CD4-positive, alpha-beta T cell treated with Interleukin-15 for 4 hours (primary cell): ENCODE measurements around the gene CTBP2.

Experiments used
- DNase-seq: peaks from one replicate; pipeline ENCODE4 v3.0.0-alpha.2; 2020; ENCODE audit warnings: low spot score

CTBP2 gene

DNA sequence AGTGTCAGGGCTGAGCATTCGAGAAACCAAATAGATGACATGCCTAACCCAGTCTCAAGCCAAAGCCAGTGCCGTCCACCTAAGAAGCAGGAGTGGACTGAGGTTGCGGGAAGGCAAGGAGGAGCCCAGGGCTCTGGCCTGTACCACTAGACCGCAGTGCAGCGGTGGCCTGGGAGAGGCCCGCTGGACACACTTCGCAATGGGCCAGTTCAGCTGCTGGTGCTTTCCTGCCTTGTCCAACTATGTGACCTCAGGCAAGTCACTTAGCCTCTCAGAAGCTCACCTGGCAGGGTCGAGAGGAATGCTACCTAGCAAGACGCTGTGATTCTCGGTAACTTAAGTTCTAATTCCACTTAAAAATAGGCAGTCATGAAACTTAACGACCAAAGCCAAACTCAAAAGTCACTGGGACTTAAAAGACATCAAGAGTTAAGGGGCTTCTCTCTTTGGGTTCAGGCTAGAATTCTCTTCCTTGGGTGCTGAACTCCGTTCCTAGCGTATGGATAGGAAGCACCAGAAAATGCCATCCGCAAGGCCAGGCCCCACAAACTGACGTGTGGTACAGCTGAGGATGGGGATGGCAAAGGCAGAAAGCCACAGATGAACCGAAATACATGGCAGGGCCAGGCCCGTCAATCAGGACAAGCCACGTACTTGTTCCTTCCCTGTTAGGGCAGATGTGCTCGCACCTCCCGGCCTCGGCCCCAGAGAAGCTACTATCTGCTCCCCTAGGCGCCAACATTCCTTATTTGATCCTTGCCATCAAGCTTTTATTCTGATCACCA is 34.2 kb downstream of the CTBP2 start:
- DNase-seq: no peak

DNA sequence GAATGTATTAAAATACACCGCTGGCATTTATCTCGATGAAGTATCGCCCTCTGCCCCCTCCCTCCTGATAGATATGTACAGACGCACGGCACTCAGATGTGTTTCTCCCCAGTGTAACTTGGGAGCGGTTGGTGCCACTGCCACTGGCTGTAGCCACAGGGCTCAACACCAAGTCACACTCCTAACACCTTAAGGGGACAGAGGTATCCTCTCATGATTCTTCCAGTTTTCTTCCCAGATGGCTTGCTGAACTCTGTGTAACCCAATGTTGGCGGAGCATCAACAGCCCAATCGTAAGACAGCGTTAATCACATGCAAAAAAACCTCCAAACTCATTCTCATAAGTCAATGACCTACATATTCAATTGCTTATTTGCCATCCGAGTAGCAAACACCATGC is 35.5 kb downstream of the CTBP2 start:
- DNase-seq: no peak

GRCh38 chr10:125124115-125124487 is 36.3 kb downstream of the CTBP2 start:
- DNase-seq: no peak

DNA sequence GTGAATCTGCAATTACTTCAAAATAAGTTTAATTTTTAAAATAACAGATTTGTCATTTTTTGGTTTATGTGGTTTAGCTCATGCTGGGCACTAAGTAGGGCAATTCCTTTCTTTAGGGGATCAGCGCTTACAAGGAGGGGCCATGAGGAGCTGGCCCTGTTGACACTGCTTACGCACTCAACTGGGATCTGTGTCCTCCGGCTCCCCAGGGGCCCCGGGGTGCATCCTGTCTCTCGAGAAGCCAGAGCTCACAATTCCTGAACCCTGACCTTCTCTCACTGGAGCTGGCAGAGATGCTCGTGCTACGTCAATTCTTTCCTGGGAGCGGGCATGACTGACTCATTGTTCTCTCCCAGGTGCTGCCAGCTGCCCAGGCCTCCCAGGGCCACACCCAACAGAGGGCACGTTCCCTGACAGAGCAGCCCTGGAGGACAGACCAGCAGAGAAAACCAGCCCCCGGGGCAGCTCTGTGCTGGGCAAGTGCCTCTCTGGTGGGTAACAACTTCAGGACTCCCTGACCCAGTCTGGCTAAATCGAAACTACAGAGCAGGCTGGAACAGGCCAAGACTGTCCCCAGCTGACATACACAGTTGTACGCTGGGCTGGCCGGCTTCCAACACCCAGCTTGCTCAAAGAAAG is 36.8 kb downstream of the CTBP2 start:
- DNase-seq: no peak

DNA sequence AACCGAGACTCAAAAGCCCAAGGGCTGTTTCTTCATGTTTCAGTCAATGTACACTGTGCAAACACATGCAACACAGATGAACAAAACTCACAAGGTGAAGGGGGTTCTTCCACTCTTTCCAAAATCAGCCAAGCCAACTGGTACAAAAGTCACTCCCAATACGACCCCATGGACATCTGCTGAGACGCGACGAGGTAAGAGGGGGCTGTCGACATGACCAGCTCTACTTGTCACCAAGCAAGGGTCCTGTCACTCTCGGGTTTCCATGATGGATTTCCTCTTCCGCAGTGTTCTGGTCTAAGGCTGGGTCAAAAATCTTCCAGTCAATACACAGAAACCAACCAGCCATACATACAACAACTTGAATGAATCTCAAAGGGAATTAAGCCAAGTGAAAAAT is 37.8 kb downstream of the CTBP2 start:
- DNase-seq: no peak

GRCh38 chr10:125121003-125121402 is 39.4 kb downstream of the CTBP2 start:
- no peak for DNase-seq

DNA sequence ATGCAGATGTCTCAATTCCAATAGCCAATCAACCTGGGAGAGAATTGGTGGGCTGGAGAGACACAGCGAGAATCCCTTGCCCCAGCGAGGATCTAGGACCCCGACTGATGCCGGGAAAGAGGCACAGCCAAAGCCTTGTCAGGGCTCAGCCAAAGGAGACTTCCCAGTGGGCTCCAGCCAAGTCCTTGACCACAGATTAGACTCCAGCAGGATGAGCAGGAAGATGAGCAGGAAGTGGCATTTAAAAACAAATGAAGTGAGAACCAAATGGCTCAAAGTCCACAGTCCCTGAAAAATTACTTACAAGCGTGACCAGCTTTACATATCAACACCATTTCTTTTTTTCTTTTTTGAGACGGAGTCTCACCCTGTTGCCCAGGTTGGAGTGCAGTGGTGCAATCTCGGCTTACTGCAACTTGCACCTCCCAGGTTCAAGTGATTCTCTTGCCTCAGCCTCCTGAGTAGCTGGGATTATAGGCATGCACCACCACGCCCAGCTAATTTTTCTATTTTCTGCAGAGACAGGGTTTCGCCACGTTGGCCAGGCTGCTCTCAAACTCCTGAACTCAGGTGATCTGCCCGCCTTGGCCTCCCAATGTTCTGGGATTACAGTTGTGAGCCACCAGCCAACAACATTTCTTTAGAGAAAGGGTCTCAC is 40.2 kb downstream of the CTBP2 start:
- no peak for DNase-seq

DNA sequence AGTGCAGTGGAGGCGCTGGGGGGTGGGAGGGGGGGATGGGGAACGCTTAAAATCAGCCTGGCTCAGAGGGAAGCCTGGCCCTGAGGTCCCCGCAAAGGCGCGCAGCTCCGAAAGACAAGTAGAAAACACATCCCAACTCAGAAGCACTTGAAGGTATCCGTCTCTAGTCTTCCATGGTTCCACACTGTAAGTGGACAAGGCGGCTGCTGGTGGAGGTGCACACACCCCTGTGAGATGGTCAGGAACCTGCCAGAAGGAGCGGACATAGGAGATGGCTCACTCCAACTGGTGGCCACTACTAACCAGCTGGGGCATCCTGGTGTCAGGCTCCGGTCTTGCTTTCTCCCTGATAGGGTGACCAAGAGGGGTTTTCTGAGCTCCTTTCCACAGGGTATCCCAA is 41.7 kb downstream of the CTBP2 start:
- DNase-seq: no peak

DNA sequence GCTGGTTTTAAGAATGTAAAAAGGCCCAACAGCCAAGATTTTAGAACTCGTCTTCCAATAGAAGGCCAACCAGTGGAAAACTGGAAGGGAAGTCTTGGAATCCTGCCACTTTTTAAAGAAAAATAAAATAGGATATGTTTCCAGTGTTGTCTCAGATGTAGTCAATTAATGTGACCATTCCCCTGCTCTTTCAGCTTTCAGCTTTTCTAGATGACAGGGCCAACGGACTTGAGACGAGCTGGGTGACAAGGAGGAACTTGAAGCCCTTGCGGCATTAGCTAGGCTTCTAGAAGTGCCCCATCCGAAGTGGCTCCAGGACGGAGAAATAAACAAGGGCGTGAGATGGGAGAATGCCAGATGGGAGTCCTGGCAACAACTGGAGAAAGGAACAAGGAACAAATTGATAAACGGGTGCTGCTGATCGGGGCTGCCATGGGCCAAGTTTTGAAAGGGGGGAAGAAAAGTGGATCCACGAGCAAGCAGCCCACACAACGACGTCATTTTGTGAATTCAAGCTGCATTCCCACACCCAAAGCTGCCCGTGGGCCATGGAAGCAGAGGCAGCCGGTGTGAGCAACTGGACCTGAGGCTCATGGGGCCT is 42.3 kb downstream of the CTBP2 start:
- no peak for DNase-seq

- DNase-seq: no peak
Observed at GRCh38 chr10:125116652-125117310, 43.6 kb downstream of the CTBP2 start.

DNA sequence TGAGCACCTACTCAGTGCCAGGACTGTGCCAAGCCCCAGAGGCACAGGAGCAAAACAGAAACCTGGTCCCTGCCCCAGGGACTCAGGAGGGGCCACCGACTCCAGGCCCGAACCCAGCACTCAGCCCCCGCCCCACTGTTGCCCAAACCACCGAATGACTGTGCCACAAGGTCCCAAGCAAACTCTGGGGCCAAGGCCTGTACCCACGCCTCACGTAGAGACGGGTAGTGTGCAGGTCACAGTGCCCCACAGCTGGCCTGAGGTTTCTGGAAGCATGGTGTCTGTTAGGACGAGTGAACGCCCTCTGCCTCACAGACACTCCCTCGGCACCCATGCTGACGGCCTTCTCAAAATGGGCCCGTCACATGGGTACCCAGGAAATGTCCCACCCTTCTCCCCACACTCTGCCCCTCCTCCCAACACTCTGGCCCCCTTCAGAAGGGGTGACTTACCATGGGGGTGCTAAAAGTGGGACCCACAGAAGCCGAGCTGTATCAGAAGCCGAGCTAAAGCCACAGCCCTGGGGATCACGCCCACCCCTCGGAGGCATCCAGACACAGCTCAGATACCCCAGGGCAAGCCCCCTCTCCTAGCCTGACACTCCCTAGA is 44.2 kb downstream of the CTBP2 start:
- DNase-seq: no peak

DNA sequence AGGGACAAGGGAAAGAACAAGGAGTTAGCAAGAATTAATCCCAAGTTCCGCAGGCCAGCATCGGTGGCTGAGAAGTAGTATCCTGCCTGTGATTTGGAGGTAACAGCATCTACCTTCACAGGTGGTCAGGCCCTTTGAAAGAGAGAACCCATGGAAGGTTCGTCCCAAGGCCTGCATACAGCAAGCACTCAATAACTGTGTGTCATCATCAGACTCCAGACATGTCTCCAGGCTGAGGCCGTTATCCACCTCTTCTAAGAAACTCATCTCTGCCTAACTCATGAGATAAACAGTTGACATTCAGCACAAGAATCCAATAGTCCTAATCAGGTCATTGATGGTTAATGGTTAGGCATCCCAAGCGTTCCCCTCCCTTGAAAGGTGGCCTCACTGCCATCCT is 45.0 kb downstream of the CTBP2 start:
- DNase-seq: no peak

DNA sequence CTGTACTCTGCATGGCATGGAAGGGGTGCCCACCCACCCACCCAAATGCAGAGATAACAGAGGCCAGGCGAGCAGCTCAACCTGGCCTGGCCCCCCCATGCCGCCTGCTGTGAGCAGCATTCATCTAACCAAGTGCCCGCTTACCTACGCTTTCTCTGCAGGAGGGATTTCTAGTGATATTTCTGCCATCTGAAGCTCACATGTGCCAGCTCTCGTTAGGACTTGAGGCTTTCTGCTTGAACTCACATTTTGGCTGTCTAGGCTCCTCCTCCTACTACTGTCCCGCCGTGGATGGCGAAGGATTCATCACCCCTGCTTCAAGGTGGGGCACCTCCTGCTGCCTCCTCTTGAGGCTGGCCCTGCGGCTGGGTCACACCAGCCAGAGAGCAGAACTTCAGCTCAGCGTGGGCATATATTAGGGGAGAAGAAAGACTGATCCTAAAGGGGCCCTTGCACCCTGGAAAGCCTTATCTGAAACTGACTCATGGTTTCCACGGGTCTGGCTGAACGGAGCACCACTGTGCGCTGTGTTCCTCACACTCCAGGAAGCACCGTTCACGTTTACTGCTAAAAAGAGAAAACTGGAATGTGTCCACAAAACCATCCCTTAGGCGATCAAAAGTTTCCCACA is 45.5 kb downstream of the CTBP2 start:
- no peak for DNase-seq

DNA sequence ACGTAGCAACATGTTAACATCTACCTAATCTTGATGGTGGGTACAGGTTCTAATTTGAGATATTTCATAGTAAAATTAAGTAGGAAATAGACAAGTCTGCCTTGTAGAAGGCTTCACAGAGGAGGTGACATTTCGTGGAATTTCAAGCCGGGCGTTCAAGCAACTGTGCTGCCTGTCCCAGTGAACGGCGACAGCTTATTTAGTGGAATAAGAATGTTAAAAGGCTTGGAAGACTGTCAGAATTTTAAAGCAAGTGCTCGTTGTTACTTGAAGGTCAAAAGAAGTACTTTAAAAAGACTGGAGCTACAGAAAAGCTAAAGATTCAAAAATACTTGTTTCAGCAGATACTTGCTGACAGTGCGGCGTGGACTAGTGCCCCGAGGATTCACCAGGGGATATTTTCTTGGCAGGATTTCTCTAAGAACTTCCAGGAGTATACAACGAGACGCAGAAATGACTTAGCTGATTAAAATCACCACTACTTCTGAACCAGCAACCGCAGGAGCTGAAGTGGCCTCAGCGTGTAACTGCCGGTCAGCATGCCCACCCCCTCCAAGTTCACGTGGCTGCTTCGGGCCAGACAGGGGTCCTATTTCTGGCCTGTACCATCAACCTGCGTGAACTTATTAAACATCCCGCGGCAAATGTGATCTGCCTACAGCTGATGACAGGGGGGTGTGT is 46.5 kb downstream of the CTBP2 start:
- no peak for DNase-seq

DNA sequence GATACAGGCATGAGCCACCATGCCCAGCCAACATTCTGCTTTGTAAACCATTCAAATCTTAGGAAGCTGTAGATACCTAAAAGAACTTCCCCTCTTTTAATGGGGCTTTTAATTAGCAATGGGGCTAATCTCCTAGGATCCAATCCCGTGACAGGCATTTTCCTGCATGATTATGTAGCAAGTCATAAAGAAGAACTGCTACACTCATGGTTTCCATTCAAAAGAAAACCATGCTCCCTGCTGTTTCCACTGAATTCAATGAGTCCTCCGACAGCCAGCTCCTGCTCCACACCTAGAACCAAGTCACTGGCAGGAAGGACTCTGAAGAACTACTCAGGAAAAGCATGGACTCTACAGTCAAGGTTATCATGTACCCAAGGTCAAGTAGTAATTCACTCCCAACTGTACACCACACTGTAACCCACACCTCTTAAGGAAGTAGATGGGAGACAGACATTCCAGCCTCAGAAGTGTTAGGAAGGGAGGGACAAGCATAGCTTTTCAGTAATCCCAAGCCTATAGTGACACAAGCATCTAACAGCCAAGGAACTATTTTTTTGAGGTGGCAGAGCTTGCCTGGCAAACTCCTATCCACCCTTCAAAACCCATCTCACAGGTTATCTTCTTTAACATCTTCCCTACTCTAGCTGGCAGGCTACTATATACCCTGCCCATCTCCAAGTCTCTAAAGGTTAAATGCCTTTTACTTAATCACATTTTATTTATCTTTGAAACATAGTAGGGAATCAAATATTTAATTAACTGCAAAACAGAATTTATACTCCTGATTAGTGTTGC is 47.5 kb downstream of the CTBP2 start:
- no peak for DNase-seq

DNA sequence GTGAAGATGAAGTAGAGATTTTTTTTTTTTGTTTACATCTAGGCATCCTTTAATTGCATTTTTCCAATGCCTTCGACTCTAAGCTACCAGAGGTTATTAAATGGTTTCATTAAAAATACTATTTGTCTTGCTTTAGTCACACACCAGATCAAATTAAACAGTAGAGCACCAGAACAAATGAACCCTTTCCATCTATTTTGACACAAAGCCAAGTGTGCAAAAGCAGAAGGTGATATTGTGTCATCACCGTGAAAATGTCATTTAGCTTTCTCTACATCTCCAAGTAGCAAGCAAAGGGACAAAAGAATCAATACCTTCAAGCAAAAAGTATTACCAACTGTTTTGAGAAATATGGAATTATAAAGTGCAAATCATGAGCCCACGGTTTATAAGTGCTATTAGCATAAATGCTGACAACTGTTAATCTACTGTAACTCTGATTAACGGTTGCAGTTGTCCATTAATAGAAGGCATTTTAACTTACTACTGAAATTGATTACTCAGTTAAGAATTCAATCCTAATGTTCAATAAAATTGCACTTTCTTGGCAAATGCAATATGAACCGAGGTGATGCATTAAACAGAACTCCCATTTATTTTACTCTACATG is 49.1 kb downstream of the CTBP2 start:
- no peak for DNase-seq

DNA sequence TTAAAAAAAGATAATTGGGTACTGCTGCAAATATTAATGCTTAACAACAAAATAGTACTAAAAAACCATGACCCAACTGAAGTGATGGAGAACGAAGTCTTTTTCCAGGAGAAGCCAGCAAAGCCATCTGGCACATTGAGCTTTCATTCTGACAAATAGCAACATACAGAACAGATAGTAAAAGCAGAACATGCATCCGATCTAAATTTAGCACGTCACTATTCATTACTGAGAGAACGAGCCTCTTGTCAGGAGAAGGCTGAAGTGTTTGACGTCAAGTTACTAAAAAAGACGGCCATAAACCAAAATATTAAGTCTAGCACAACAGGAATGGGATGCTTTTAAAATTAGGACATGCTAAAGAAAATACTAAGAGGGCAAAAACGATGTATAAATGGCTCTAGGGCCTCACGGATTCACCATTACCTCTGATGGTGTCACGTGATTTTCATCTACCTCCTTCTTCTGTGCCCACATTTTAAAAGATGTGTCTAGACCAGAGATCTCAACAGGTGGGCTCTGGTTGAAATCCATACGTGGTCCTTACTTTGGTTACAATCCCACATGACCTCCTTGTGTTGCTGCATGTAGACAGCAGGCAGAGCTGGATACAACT is 52.3 kb downstream of the CTBP2 start:
- DNase-seq: no peak

GRCh38 chr10:125107166-125107949 is 53.0 kb downstream of the CTBP2 start:
- no peak for DNase-seq
